GM12873 (cell line): ENCODE measurements around the gene HSH2D.

Experiments used
- CTCF ChIP-seq: IDR thresholded peaks from 2 replicates; pipeline ENCODE4 v1.5.1; 2012; ENCODE audit warnings: low read depth, mild to moderate bottlenecking, moderate library complexity, low read length, control low read depth; ENCODE audit not compliant: insufficient read depth; ENCODE audit errors: missing control alignments

The HSH2D gene

GRCh38 chr19:16200038-16201010 lies 56.8 kb downstream of the HSH2D start:
- no peak for TF ChIP-seq CTCF

GRCh38 chr19:16201011-16201391 lies 57.5 kb downstream of the HSH2D start:
- TF ChIP-seq CTCF = no peak

GRCh38 chr19:16202320-16203255 lies 59.1 kb downstream of the HSH2D start:
- TF ChIP-seq CTCF = no peak

- no peak for TF ChIP-seq CTCF
Measured at GRCh38 chr19:16203256-16204004, 59.9 kb downstream of the HSH2D start.

- TF ChIP-seq CTCF = no peak
Measured at GRCh38 chr19:16204005-16204294, 60.5 kb downstream of the HSH2D start.

- no peak for TF ChIP-seq CTCF
Measured at GRCh38 chr19:16205205-16206045, 61.9 kb downstream of the HSH2D start.
